SK-N-SH (cell line): ENCODE data around the gene RAI1.

ENCODE experiments used
- CTCF ChIP-seq: fragments of 200-600 bp; sonication (generic); IDR thresholded peaks from 2 replicates; pipeline ENCODE4 v1.6.1; 2017; ENCODE audit warnings: antibody characterized with exemption, mild to moderate bottlenecking, moderate library complexity
- MAX ChIP-seq: IDR thresholded peaks from 2 replicates; pipeline ENCODE4 v1.4.0; 2012; ENCODE audit warnings: low read depth
- RAD21 ChIP-seq: IDR thresholded peaks from 2 replicates; pipeline ENCODE4 v1.6.1; 2012; ENCODE audit warnings: mild to moderate bottlenecking, low read length
- TAF1 ChIP-seq: IDR thresholded peaks from 2 replicates; pipeline ENCODE4 v1.6.1; 2012; ENCODE audit warnings: low read depth, mild to moderate bottlenecking, low read length, moderate library complexity, borderline replicate concordance

- TF ChIP-seq CTCF (no peak), MAX (0 out of 2 replicates have a peak, but pooled peaks have one; percentile 8), RAD21 (peak; percentile 33; the same call in 1 of the 2 replicates), TAF1 (no peak)
Observed at GRCh38 chr17:17681744-17682292, 560 bp downstream of the RAI1 start.
